GM19240 (cell line): Measurements from ENCODE around the gene CHN1.

ENCODE experiments used
- DNase-seq: peaks from one replicate; pipeline ENCODE4 v3.0.0; 2011; ENCODE audit warnings: low spot score; ENCODE audit not compliant: insufficient read length

Gene CHN1, protein sequence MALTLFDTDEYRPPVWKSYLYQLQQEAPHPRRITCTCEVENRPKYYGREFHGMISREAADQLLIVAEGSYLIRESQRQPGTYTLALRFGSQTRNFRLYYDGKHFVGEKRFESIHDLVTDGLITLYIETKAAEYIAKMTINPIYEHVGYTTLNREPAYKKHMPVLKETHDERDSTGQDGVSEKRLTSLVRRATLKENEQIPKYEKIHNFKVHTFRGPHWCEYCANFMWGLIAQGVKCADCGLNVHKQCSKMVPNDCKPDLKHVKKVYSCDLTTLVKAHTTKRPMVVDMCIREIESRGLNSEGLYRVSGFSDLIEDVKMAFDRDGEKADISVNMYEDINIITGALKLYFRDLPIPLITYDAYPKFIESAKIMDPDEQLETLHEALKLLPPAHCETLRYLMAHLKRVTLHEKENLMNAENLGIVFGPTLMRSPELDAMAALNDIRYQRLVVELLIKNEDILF

DNA sequence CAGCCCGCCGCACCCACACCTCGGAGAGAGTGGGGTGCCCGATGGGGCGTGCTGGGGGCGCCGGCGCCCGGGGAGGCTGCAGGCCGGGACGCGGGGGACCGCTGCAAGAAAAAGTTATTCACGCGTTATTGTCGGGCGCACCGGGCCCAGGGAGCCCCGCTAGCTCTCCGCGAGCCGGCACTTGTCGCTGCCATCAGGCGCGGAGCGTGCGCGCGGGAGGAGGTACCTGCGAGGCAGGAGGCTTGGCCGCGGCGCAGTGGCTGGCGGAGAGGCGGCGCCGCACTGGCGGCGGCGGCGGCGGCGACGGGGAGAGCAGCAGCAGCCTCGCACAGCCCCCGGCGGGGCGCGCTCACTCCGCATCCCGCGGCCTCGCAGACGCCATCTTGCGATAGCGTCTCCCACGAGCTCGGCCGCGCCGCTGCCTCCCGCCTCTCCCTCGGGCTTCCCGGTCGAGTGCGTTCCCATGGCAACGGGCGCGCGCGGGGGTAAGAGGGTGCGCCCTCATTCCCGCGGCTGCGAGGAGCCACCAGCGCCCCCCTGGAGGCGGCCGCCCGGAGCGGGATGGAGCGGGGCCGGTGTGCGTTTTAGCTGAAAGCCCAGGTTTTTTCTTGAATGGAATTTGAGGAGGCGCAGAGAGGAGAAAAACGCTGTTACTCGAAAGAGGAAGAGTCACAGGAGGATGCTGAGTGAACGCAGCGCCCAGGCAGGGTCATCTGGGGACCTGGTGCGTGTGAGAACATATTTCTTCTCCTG lies at the start of gene CHN1:
Gene CHN1, minus strand, starts transcription at position 402 of the 753 bp plus-strand sequence. CDS start 469 bp downstream, outside the sequence.
- DNase-seq, result peak; percentile 32

DNA sequence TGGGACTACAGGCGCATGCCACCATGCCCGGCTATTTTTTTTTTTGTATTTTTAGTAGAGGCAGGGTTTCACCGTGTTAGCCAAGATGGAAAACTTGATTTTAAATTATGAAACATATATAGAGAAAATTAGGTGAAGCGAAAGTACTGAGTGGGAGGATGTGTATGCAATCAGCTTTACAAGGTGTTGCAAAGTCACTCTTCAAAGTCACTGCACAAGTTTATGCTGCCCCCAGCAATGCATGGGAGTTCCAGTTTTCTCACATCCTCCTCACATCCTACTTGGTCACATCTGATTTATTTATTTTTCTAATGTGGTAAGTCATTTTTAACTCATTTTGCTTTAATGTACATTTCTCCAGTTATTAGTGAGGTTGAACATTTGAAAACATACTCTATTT lies 49.2 kb upstream of the CHN1 start:
- no peak for DNase-seq

DNA sequence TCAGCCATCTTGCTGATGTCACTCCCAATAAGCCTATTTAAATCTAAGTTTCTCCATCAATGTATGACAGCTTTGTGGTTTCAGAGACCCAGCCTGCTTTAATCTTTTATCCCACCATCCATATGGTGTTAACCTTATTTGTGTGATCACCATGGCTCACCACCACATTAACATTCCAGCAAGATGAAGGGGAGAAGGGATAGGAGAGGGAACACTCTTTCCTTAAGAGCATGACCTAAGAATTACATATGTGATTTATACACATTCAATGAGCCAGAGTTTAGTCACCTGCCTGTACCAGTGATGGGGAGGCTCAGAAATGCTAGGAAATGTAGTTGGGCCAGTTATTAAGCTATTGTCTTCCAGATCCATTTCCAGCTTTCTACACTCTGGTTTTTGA lies 44.5 kb upstream of the CHN1 start:
- no peak for DNase-seq

DNA sequence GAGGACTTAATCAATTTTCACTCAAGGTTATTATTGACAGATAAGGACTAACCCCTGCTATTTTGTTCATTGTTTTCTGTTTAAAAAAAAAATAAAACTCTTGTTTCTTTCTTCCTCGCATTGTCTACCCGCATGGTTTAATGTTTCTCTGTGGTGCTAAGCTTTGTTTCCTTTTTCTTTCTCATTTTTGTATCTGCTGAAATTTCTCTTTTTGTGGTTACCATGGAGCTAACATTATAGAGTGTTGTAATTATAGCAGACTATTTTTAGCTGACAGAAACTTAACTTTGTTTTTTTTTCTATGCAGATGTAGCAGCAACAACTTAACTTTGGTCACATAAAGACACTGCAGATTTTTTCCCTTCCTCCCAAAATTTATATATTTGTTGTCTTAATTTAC lies 43.1 kb upstream of the CHN1 start:
- no peak for DNase-seq

DNA sequence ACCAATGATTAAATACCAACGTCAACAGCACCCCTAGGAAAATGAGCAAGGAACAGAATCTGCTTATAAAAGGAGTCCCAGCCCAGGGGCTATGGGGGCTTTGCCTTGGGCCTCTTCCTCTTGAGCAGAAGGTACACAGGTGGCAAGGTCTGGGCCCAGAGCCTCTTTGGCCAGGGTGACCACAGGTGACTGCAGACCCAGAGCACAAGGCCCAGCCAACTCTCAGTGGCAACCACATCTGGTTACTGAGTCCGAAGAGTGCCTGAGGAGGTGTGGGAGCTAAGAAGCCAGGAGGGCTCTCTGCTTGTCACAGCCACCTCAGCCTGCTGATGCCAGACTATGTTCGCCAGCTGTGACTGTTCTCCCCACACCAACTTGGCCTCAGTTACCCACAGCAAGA lies 34.3 kb upstream of the CHN1 start:
- DNase-seq, result no peak

DNA sequence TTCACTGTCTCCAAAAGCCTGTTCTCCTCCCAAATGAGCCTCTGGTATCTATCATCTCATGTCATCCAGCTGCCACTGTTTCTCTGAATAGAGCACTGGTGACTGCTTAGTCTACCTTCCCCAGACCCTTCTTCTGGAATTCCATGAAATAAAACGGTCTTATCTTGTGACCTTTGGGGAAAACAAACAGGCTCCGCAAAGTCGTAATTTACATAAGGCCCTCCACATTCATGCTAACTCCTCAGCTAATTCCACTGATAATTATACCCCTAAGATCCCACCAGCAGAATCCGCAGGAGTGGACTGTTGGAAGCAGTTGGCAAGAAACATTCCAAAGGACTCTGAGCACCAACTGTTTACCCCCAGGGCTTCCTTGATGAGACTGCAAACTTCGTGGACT lies 33.9 kb upstream of the CHN1 start:
- no peak for DNase-seq

DNA sequence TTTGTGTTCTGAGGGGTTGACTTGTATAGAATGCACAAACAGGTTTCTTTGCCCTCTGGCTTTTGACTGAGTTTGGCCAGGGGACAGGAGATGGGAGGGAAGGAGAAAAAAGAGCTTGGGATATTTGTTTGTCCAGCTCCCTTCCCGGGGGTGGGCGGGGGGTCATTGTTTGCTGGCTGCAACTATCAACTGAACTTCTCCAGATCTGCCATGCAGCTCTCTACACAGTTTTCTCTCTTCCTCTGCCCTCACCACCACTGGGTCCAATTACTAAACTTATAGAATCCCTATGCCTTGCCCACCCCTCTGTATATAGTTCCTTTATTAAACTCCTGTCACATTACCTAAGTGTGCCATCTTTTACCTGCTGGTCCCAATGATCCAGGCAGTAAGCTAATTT lies 32.8 kb upstream of the CHN1 start:
- no peak for DNase-seq

DNA sequence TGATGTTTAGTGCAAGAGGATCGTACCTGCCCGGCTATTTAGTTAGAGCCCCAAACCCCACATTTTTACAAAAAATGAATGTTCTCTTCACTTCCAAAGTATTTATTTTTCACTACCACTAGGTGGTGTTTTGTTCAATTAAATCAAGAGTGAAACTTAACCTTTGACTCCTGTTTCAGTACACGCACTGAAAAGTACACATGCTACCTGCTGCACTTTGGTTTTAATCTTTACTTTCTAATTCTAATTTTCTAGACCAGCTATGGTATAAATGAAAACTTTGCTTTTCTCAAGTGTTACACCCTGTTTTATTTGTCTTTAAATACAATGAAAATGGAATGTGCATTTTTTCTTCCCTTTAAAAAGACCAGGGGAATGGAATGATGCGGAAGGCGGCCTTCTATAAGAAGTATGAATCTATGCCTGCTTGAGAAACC lies 31.4 kb upstream of the CHN1 start:
- no peak for DNase-seq

DNA sequence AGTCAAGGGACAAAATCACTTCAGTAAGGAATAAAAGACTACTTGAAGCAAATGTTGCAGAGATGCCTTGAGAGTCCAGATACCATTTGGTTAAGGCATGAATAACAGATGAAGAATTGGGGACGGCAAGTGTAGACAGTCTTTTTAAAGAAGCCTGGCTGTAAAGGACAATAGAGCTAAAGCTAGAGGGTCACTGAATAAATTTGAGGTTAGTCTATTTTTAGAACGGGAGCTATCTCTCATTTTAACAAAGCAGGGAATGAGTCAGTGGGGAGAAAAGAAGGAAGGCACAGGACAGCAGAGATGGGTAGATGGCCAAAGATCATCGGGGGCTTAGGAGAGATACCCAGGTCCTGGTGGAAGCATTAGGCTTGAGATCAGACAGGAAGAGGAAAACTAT lies 30.6 kb upstream of the CHN1 start:
- no peak for DNase-seq

DNA sequence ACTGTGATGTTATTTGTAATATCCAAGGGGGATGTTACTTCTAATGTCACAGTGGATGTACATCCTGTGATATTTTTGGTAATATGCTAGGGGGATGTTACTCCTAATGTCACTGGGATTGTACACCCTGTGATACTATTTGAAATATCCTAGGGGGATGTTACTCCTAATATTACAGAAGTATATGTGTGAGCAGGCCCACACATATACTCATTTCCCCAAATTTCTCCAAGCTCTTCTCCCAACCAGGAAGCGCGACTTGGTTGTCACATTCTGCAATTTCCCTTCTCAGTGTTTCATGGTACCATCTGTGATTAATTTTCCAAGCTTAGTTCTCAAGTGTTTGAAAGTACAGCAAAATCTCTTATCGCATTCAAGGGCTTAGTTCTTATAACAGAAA lies 29.5 kb upstream of the CHN1 start:
- no peak for DNase-seq

DNA sequence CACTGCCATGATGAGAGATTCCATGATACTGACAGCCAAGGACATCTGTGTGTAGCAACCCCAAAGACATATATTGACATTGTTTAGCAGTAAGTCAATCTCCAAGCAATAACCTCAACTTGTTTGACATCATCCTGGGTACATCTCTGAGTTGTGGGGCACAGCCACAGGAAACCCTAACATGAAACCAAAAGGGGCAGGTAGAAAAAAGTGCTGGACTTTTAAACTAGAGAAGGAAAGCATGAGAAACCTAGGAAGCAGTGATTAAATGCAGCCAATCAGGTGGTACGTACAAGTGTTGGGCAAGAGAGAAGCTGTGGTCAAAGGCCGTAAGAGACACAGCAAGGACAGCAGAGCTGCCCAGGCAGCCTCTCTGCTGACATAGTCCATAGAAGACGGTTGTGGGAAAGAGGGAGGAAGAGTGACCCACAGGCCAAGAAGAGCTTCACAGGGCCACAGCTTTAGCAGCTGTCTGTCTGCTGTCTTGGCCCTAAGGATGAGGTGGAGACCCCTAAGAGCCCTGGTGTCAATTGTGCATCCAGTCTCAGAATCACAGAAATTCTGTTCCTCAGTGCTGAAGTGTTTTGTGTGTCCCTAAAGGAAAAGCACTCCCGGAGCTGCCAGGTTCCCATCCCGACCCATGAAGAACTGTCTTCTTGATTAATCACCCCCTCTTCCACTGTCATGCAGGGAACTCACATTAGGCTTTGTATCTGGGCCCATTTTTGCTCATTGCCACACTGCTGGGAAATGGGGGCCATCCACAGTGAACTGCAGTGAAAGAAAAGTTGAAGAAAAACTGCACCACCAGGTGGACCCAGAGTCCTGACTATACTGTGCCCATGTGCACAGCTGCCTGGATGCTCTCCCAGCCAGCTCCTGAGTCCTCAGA lies 25.4 kb upstream of the CHN1 start:
- DNase-seq, result no peak

DNA sequence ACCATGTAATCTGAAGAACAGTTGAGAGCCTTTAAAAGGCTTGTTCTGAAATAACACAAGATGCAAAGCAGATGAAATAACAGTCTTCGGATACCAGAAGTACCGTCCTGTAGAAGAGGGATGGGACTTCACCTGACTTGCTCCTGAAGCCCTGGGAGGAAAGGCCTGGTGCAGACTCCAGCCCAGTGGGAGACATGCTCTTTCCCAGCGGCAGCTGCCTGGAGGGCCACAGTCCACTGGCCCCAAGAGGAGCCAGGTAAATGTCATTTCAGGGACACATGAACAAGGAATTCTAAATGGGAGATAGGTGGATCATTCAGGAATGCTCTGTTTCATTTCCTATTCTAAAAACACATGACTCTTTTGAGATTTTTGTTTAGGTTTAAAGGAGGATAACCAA lies 22.6 kb upstream of the CHN1 start:
- DNase-seq, result no peak

DNA sequence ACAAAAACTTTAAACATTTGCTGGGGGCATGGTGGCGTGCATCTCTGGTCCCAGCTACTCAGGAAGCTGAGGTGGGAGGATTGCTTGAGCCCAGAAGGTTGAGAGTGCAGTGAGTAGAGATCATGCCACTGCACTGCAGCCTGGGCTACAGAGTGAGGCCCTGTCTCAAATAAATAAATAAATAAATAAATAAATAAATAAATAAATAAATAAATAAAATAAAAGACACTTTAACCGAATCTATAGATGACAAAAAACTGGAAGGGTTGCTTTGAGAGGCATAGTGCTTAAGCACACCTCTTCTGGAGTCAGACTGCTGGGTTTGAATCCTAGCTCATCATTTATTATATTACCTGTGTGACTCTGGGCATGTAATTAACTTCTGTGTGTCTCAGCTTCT lies 21.2 kb upstream of the CHN1 start:
- no peak for DNase-seq

DNA sequence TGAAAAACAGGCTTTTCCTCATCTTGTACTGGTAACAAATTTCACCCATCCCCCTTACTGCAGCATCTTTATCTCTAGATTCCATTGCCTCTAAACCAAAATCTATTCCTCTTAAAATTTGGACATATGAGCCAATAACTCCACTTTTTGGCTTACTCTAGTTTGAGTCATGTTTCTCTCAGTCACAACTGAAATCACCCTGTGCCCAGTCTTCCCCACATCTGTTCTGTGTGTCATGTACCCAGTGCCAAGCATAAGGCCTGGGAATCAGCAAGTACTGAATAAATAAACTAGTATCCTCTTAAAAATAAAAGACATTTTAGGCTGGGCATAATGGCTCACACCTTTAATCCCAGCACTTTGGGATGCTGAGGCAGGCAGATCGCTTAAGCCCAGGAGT lies 20.8 kb upstream of the CHN1 start:
- DNase-seq, result no peak

DNA sequence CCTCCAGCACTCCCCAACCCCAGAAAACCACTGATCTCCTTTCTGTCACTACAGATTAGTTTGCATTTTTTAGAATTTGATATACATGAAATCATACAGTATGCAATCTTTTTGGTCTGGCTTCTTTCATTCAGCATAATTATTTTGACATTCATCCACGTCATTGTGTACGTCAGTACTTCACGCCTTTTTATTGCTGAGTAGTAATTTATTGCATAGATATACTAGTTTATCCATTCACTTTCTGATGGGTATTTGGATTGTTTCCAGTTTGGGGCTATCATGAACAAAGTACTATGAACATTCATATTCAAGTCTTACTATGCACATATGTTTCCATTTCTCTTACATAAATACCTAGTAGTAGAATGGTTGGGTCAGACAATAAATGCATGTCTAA lies 20.1 kb upstream of the CHN1 start:
- no peak for DNase-seq

DNA sequence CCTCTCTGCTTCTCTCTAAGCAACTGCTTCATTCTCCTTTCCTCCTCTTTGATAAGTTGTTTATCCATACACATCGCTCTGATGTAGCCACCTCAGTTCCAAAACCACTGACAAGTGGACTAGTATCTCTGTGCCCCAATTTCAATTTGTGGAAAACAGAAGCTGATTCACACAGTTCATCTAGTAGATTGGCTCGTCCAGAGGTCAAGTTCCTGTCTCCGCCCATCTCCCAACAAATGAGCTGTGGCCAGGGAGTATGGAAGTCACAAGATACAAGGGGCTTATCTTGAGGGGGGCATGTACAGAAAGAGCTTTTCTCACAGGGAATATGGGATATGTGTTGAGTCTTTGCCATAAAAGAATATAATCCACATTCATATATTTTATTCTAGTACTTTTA lies 17.7 kb upstream of the CHN1 start:
- no peak for DNase-seq

DNA sequence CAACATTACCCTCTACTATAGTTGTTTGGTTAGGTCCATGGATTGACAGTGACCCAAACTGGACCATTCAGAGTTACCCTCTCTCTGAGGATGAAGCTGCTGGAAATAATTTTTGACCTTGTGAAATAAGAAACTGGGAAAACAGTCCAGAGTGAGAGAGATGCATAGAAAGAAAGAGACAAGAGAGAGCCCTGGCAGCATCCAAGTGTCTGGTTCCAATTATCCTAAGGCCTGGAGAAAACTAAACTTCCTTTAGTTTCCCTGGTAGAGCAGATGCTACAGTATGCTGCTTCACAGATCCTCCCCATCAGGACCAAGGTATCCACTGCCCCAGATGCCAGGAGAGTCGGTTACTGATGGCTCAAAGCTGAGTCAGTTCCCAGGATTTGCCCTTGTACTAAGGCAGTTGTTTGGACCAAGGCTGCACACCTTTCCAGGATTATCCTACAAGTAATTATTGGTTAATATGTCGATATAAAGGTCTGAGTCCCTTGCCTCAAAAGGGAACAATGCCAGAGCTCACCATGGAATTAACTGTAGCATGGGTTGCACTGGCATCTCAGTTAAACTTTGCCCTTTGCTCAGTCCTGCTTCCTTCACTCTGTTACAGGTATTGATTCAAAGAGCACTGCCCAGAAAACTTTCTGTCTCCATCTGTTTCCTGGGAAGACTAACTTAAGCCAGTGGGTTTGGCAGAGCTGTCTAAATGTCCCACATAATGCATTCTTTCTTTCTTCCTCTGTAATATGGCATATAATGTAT lies 14.6 kb upstream of the CHN1 start:
- DNase-seq, result no peak

DNA sequence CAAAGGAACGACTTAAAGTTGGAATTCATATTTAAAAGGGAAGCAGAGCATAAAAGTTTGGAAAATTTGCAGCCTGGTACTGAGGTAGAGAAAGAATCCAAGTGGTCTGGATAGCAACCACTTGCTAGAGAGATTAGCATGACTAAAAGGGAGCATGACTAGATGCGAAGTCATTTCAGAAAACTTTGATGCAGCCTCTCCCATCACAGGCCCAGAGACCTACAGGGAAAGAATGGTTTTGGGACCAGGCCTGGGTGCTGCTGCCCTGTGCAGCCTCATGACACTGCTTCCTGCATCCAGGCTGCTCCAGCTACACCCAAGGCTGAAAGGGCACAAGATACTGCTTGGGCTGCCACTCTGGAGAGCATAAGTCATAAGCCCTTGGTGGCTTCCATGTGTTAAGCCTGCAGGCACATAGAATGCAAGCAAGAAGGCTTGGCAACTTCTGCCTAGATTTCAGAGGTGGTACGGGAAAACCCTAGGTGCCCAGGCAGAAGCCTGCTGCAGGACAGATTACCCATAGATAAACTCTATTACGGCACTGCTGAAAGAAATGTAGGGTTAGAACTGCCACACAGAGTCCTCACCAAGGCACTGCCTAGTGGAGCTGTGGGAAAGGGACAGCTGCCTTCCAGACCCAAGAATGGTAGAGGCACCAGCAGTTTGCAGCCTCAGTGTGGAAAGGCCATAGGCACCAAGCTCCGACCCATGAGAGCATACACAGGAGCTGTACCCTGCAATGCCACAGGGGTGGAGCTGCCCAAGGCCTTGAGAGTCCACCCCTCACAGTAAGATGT lies 12.6 kb upstream of the CHN1 start:
- DNase-seq, result no peak

DNA sequence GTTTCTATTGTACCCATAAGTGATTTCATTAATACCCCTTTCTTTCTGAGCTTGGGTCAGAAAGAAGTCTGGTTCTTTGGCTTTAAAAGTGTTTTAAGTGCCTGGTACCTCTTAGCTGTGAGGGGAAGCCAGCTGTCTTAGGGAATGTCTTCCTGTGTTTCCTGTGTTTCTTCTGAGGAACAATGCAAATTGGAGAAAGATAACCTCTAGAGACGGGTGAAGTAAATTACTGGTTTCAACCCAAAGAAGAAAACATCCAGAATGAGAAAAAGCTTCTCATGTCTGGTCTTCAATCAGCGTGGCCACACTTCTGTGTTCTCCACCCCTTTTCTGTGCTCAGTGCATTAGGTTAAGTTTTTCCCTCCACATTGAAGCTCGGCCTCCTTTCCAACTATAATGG lies 10.2 kb upstream of the CHN1 start:
- DNase-seq, result no peak

DNA sequence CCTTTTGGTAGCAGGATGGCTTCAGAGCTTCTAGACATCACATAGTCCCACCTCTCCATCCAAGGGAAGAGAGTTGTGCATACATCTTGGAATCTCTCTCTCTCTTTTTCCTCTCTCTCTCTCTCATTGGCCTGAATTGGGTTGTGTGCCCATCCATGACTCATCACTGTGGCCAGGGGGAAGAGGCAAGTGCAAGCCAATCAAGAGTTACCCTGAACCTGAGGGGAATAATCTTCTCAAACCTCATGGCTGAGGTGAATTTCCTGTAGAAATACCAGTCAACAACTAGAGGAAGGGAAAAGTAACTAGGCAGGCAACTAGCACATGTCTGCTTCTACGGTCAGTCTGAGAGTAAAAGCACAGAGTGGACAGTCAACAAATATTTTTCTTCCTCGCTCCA lies 7.3 kb upstream of the CHN1 start:
- no peak for DNase-seq
